ENCODE results near the gene SNX8. TPM values are rescaled to one million over a fixed set of nuclear protein-coding genes. Genes with fewer than 3 reads are reported as not detected.

The SNX8 gene
- total RNA-seq, 1 donor from 2014 or later = 60.1 TPM

DNA sequence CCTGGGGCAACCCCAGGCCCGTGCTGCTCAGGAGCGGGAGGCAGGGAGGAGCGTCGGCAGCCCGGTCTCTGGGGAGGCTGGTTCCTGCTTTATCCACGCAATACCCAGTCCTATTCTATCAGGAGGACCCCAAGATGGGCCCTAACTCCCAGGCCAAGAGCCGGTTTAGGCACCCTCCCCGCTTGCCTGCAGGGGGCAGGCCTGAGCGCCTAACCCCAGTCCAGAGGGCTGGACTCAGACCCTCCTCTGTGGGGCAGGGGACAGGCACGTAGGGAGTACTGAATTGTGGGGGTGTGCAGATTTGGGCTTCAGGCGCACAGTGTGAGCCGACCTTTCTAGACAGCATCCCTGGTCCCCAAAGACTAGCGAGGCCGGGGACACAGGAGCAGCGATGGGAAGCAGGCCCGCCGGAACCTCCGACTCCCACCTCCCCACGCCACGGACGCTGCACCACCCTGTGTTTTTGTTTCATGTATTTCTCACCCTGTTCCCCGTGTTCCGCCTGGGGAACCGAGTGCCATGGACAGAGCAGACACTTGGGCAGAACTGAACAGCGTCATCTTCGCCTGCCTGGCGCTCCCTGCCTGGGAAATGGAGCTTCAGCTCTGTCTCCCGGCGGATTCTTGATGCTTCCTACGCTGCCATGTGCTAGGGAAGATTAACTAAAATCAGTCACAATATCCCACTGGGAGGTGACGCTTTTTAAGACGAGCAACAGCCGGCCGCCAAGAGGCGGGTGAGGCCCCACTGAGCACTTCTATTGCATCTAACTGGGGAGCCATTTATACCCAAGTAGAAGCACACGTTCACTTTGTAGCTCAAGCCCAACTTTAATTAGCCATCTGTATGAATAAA lies 66.9 kb downstream of the SNX8 start:
- no peak for DNase-seq
- no peak overlapping the region for H3K4me3 ChIP-seq
- H3K36me3 ChIP-seq = no peaks in the 10 kb centered on the region
- intact Hi-C loops (cut with DNase I) = loop anchor here (10.0 kb wide), 1 partner anchor 107 kb away; the partner anchor contains the start of gene EIF3B
- peaks cover 20% of the 10 kb centered on the region for H3K4me1 ChIP-seq
- TF ChIP-seq, protein P1, sequence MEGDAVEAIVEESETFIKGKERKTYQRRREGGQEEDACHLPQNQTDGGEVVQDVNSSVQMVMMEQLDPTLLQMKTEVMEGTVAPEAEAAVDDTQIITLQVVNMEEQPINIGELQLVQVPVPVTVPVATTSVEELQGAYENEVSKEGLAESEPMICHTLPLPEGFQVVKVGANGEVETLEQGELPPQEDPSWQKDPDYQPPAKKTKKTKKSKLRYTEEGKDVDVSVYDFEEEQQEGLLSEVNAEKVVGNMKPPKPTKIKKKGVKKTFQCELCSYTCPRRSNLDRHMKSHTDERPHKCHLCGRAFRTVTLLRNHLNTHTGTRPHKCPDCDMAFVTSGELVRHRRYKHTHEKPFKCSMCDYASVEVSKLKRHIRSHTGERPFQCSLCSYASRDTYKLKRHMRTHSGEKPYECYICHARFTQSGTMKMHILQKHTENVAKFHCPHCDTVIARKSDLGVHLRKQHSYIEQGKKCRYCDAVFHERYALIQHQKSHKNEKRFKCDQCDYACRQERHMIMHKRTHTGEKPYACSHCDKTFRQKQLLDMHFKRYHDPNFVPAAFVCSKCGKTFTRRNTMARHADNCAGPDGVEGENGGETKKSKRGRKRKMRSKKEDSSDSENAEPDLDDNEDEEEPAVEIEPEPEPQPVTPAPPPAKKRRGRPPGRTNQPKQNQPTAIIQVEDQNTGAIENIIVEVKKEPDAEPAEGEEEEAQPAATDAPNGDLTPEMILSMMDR (IDR thresholded peaks at IDR 0.05) = peak; percentile 64
- H3K27ac ChIP-seq = no peak overlapping the region
- no peaks in the 10 kb centered on the region for H3K9me3 ChIP-seq
- H3K27me3 ChIP-seq = no peaks in the 10 kb centered on the region
- peak; percentile 47 for ATAC-seq

DNA sequence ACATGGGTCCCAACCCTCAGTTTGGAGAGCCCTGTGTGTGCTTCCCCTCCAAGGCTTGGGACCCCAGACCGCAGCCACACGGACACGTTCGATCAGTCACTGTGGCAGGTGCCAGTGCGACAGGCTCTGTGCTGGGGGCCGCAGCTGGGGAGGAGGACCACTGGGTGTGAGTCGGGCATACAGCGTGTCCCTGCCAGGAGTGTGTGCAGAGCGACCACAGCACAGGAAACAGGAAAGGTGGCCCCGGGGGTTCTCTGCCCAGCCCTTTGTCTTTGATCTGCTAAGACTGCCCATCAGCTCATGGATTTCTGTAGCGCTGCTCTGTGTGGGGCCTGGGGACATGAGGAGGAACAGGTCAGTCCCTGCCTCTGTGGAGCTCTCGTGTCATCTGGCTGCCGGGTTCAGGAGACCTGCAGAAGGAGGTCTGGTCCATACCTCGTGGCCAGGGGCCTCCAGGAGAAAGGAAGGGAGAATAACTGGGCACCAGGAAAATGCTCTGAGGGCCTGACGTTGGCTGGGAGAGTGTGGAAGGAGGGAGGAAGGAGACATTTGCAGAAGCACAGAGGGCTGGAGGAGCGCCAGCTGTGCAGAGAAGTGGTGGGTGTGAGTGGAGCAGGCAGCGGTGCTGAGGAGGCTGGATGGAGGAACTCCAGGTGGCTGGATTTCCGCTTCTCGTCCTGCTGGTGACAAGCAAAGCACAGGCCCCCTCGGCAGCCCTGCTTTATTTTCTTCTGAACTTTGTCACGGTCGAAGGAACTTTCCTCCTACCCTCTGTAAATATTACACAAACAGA lies 68.2 kb downstream of the SNX8 start:
- Histone ChIP-seq H3K9me3 (no peaks in the 10 kb centered on the region), H3K4me1 (peaks cover 25% of the 10 kb centered on the region), H3K27me3 (no peaks in the 10 kb centered on the region), H3K4me3 (no peak overlapping the region), H3K36me3 (no peaks in the 10 kb centered on the region), H3K27ac (no peak overlapping the region)
- DNase-seq (peak; percentile 78), ATAC-seq (peak; percentile 18)
- intact Hi-C loops (cut with DNase I) = loop anchor here (10.0 kb wide), 1 partner anchor 109 kb away; the partner anchor contains the start of gene EIF3B
- TF ChIP-seq, protein P1 (IDR thresholded peaks at IDR 0.05) = no peak

DNA sequence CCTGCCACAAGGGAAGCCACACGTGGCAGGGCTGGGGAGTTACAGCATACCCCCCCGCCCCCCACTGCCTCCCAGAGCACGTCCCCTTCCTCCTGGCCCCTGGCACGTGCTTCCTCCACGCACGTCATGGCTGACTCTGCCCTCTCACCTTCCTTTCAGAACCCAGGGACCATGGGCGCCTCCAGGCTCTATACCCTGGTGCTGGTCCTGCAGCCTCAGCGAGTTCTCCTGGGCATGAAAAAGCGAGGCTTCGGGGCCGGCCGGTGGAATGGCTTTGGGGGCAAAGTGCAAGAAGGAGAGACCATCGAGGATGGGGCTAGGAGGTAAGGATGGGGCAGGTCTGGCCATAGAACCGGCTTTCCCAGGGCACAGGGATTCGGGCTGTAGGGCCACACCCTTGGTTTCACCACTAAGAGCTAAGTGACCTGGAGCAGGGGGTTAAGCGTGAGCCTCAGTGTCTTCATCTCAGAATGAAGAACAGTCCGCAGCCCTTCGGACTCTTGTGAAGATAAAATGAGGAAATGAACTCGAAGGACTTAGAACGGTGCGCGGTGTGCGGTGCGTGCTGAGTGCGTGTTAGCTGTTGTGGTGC lies 69.7 kb downstream of the SNX8 start:
- peaks cover 1% of the 10 kb centered on the region for H3K36me3 ChIP-seq
- TF ChIP-seq, protein P1 (IDR thresholded peaks at IDR 0.05) = no peak
- peaks cover 31% of the 10 kb centered on the region for H3K4me1 ChIP-seq
- no peak overlapping the region for H3K4me3 ChIP-seq
- DNase-seq (no peak), ATAC-seq (no peak)
- H3K27me3 ChIP-seq = no peaks in the 10 kb centered on the region
- intact Hi-C loops (cut with DNase I) = loop anchor here (10.0 kb wide), 1 partner anchor 110 kb away; the partner anchor contains the start of gene EIF3B
- no peaks in the 10 kb centered on the region for H3K9me3 ChIP-seq
- H3K27ac ChIP-seq = no peak overlapping the region

DNA sequence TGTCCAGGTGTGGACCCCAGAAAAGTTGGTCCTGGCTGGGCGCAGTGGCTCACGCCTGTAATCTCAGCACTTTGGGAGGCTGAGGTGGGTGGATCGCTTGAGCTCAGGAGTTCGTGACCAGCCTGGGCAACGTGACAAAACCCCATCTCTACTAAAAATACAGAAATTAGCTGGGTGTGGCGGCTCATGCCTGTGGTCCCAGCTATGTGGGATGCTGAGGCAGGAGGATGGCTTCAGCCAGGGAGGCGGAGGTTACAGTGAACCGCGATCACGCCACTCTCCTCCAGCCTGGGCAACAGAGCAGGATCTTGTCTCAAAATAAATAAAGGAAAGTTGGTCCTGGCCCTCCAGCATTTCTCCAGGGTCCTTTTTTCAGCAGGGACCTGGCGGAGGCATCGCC lies 70.8 kb downstream of the SNX8 start:
- ATAC-seq = no peak
- intact Hi-C loops (cut with DNase I) = loop anchor here (10.0 kb wide), 1 partner anchor 111 kb away; the partner anchor contains the start of gene EIF3B

More for the DNA sequence above, 70.8 kb downstream of the SNX8 start:
- peaks cover 21% of the 10 kb centered on the region for H3K4me1 ChIP-seq
- DNase-seq = no peak
- H3K36me3 ChIP-seq = peaks cover 12% of the 10 kb centered on the region
- TF ChIP-seq, protein P1 (IDR thresholded peaks at IDR 0.05) = no peak
- no peaks in the 10 kb centered on the region for H3K9me3 ChIP-seq
- H3K27me3 ChIP-seq = no peaks in the 10 kb centered on the region
- no peak overlapping the region for H3K27ac ChIP-seq
- H3K4me3 ChIP-seq = no peak overlapping the region
